T-helper 22 cell (primary cell): ENCODE measurements around the gene FAM72D.
"Not testable (repeated sequence)": the region's sequence is repeated elsewhere in the genome, so short reads cannot be mapped to it uniquely, and the experiment has no call there.

Experiments used
- DNase-seq: peaks from one replicate; pipeline ENCODE4 v3.0.0-alpha.2; 2020; ENCODE audit warnings: low read depth

Gene FAM72D

DNA sequence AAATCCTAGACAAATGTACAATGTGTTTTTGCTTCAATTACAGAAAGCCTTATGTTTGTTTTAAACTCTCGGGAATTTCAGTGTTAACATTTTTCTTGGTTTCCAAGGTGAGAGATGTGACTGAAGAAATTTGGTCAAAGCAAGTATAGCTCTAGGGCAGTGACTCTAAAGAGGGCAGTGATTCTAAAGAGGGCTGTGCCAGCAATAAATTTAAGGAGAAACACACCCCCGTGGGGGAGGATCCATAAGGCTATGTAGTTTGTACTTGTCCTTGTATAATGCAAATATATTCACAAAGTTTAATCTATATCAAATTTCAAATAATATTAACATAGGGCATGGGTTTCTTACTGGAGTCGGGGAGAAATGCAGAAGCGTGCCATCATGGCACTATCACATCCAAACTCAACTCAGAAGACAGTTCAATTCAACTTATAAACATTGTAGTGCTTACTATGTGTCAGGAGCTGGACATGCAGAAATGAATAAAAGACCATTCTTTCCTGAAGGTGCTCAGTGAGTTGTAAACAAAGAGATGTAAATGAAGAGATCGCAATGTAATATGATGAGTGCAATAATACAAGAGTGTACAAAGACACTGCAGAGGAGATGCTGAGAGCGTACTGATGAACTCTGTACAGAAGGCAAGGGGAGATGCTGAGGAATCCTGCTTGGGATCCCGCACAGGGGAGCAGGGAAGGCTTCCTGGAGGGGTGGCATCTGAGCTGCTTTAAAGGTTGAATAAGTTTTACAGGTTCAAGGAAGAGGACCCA, 13.1 kb upstream of the FAM72D start:
- DNase-seq = not testable (repeated sequence)

GRCh38 chr1:145093517-145094149, 2.1 kb upstream of the FAM72D start:
- not testable (repeated sequence) for DNase-seq

DNA sequence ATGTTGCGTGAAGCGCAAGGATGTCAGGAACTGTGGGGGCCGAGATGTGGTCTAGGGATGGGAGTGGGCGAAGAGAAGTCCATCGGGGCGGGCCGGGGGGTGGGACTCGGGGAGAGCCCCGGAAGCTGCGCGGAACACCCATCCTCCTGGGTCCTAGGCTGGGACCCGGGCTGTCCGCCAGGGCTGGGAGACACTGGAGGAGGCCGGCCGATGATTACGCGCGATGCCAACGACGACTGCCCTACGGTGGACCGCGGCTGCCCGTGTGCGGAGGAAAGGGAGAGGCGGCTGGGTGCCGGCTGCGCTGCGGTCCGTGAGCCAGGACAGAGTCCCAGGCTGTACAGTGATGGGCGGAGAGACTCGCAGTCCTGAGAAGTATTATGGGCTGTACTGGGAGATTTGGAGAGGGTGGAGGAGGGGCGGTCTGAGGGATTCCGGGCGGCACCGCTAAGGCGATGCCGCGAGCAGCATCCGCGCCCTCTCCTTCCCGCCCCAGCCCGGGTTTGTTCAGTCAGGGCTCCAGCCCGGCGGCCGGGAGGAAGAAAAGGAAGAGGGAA, 1.0 kb upstream of the FAM72D start:
- DNase-seq = not testable (repeated sequence)

DNA sequence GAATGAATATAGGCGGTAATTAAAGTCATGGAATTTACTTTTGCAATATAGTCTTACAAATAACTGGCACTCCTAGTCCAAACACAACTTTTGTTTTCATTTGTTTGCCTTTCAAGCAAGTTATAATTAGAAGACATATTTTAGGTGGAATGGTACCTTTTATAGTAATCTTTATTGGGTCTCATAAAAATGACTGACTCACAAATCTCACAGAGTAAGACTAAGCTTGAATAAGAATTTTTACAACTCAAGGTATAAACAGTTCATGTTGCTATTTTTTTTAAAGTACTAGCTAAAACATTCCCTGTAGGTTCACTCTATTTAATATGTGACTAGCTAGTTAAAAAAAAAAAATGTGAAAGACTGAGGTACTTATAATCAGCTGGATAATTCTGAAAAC, 6.0 kb downstream of the FAM72D start:
- not testable (repeated sequence) for DNase-seq

- DNase-seq = not testable (repeated sequence)
These were observed 7.5 kb downstream of the FAM72D start for GRCh38 chr1:145103294-145103693.

- not testable (repeated sequence) for DNase-seq
These were observed 15.9 kb downstream of the FAM72D start for GRCh38 chr1:145111674-145112073.

- DNase-seq = not testable (repeated sequence)
These were observed 16.9 kb downstream of the FAM72D start for GRCh38 chr1:145112703-145113102.

DNA sequence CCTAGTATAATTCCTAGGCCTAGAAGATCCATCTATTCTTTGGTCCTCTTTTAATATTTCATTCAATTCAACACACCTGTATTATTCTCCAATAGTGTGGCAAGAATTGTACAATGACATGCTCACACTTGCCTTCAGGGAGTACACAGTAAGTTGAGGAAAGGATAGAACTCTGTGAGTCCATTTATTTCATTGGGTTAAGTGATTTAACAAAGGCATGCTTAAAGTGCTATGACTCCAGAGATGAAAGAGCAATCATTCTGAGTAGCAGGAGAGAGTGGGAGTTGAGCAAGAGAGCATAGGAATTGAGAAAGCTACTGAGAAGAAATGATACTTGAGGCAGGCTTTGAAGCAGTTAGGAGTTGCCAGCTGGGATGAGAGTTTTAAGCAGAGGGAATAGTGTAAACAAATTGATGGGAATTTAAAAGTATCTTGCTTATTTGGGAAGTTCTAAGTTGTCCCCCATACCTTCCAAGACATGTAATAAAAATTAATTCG, 18.8 kb downstream of the FAM72D start:
- not testable (repeated sequence) for DNase-seq

DNA sequence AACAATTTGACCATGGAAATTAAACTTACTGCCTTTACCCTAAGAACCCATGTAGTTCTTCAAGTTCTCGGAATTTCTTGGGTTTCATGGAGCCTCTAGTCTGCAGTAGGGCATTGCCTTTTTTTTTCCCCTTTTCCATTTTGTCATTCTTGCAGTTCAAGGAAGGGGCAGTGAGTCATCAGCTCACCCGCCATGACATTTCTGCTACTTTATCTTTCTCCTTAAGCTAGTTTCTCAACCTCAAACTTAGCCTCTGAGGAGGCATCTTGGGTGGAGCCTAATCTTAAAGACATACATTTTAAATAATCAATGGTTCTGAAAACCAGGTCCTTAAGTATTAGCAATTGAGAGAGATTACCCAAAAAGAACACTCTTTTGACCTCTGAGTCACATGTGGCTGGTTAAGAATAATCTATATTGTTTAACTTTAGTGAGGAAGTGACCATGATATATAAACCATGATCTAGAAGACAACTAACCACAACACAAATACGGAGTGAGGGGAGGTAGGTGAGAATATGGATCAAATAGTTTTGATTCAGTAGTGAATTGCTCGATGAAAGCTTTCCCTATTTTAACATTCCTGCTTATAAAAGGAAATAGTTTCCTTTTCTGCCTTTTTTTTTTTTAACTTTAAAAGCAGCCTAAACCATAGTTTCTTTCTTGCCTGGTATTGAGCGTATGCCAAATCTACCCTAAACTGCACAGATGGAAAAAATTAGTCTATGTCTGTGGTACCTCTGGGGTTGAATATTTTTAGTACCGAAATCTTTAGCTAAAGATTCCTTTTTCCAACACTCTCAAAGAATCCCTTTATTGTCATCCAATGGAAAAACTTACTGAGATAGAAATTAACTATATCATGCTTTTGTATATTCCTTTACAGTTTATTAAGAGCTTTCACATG, 20.1 kb downstream of the FAM72D start:
- not testable (repeated sequence) for DNase-seq

GRCh38 chr1:145119842-145120241, 24.1 kb downstream of the FAM72D start:
- not testable (repeated sequence) for DNase-seq

GRCh38 chr1:145122344-145123061, 26.7 kb downstream of the FAM72D start:
- not testable (repeated sequence) for DNase-seq

DNA sequence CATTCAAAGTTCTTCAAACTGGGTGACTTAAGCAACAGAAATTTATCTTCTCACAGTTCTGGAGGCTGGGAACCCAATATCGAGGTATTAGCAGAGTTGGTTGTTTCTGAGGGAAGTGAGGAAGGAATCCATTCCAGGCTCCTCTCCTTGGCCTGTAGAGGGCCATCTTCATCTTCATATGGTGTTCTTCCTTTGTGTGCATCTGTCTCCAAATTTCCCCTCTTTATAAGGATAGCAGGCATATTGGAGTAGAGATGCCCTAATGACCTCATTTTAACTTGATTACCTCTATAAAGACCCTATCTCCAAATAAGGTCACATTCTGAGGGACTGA, 27.3 kb downstream of the FAM72D start:
- DNase-seq = not testable (repeated sequence)

DNA sequence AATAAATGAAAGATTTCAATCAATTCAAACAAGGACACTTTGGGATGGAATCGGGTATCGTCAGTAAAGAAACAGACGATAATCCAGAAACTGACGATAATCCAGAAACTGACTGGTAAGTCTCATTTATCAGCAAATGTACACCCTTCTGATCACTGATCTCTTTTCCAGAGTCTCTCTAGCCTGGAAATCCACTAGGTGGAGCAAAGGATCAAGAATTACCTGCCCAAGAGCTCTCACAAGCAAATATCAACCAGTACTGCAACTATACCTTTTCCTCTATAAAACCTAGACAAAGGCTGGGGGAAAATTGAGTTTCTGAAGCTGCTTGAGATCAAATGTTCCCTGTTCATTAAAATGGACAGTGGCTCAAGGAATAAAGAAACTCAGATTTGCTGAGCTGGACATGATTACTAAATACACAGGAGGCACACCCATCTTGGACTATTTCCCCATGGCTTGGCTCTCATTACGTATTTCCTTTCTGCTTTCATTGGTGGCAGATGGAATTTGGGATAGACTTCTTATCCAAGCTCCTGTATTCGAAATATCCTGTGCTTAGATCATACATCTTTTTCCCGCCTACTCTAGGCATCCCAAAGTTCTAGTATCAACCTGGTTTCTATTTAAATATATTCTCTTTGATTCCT, 28.3 kb downstream of the FAM72D start:
- DNase-seq = not testable (repeated sequence)

DNA sequence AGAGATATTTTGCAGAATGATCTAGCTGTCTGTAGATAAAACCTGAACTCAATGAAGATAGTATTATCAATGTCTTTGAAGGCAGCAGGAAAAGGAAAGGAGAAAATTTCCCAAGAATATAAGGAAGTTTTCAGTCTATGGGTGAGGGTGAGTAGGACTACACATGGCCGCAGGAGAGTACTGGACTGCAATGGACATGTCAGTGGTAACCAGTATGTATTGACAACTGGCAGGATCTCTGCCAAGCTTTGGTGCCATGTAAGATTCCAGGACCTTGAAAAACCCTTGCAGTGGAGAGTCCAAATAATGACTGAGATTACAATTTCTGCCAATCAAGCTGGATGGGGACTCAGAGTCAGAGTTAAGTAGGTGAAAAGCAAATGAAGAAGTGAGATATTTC, 29.3 kb downstream of the FAM72D start:
- DNase-seq = not testable (repeated sequence)

- DNase-seq = not testable (repeated sequence)
These were observed 31.4 kb downstream of the FAM72D start for GRCh38 chr1:145127144-145127543.

GRCh38 chr1:145128697-145129469, 33.1 kb downstream of the FAM72D start:
- DNase-seq = not testable (repeated sequence)

DNA sequence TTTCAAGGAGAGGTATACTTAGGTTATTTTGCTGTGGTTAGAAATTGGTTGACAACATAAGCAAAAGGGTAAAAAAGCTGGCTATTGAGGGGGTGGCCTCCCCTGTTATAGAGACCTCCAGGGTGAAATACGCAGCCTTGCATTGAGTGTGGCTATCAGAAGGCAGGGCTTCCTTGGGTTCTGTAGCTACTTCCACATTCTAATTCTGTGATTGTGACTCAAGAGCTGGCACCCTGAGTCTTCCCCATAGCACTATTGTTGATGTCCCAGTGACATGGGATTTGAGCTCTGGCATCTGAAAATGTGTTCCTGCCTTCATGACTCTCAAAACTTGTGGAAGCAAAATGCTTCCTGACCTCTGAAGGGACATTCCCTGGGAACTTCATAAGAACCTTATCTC, 38.7 kb downstream of the FAM72D start:
- DNase-seq = not testable (repeated sequence)

DNA sequence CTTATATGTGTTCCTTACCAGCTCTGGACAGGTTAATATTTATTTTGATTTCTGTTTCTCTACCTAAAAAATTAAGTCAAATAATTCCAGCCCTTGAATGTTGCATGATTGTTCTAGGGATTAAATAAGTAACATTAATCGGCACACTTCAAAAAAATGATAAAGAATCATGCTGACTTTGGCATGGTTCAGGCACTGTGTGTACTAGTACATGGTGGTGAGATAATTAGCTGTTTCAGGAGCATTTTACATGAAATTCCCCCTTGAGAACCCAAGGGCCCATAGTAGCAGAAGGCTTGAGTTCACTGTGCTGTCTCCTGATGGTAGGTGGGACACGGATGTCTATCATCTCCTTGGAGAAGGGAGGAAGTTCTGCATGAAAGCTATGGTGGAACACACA, 44.8 kb downstream of the FAM72D start:
- DNase-seq = not testable (repeated sequence)

DNA sequence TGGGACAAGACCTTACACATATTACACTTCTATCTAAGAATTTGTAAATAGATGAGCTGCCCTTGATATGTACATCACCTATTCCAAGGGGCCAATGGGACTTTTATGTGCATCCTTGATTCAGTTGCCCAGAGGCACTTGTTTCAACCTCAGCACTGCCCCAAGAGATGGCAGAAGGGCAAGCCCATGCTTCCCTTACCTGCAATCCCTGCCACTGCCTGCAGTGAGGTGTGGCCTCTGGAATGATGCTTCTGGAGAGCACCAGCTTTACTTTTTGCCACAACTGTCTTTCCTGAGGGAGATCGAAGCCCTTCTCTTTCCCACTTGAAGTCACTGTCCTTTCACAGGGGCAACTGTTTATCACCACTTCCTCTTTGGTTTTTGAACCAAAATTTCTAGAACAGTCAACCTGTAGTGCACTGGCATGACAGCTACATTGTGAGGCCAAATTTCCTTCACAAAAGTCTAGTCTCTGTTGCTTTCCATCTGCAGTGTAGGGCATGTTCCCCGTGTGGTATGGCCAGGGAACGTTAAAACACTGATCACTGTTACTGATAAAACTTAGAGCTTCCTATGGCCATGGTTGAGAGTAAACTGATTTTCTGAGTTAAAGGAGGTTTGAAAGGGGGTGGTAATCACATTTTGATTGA, 48.6 kb downstream of the FAM72D start:
- DNase-seq = not testable (repeated sequence)
